HG02642 (cell line): Measurements from ENCODE around the gene LIMS3.
"Not testable (repeated sequence)": the region's sequence is repeated elsewhere in the genome, so short reads cannot be mapped to it uniquely, and the experiment has no call there.

Experiments used
- ATAC-seq: cut with Tn5 transposase; IDR thresholded peaks from one replicate; pipeline ENCODE4 v1.9.1; 2021; ENCODE audit warnings: mild to moderate bottlenecking; ENCODE audit not compliant: unreplicated experiment, poor library complexity

The LIMS3 gene, protein sequence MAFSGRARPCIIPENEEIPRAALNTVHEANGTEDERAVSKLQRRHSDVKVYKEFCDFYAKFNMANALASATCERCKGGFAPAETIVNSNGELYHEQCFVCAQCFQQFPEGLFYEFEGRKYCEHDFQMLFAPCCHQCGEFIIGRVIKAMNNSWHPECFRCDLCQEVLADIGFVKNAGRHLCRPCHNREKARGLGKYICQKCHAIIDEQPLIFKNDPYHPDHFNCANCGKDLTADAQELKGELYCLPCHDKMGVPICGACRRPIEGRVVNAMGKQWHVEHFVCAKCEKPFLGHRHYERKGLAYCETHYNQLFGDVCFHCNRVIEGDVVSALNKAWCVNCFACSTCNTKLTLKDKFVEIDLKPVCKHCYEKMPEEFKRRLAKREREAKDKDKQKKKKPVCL

DNA sequence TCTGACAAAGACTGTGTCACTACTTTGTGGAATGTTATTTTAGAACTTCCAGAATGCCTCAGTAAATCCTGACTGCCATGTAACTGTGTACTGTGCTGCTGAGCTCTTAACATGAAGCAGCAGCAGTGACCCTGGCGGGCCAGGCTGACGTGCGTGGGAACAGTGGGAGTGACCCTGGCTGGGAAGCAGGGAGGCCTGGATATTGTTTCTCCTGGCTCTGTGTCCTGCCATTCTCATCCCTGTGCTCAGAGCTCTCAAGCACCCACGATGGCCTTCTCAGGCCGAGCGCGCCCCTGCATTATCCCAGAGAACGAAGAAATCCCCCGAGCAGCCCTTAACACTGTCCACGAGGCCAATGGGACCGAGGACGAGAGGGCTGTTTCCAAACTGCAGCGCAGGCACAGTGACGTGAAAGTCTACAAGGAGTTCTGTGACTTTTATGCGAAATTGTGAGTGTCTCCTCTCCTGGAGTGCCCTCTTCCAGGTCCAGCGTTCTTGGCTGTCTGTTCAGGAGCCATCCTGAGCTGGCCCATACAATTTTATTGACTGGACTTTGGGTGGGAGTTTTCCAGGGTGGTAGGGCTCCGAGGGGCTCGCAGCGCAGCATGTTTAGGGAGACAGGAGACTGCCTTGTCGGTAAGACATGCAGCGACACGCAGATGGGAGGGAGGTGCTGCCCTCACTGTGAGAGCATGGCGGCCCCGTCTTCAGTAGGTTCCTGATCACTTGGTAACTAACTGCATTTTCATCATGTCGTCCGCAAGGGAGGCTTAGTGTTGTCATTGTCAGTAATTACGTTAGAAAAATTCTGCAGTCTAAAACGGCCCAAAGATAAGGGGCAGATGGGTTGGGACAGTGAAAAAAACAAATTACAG is at the start of gene LIMS3:
Gene LIMS3, plus strand, starts transcription at position 227 of the 875 bp plus-strand sequence. Its CDS starts 41 bp downstream, at position 268.
- ATAC-seq: not testable (repeated sequence)

DNA sequence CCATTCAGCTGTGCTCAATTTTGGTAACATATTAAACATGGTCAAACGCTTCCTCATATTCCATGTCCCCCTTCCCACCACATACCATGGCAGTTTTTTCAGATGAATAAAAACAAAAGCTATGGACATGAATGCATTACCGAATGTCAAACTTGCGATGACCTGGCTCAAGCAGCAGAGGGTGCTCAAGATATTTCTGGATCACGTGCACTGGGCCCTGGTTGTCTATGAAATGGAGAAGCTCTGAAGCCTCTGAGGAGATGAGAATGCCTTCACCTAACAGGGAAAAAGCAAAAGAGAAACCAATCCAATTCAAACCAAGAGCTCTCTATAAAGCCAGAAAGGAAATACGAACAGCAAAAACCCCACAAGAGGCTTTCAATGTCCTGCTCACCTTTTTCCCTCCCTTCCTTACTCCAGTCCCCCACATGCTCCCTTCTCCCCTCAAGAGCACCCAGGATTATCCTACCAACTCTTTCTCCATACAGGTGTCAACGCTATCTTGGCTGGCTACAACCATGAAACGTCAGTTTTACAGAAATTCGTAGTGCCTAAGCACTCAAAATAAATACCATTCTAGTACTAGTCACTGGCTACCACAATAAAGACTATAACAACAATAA is 27.2 kb upstream of the LIMS3 start:
- ATAC-seq: peak; percentile 88

DNA sequence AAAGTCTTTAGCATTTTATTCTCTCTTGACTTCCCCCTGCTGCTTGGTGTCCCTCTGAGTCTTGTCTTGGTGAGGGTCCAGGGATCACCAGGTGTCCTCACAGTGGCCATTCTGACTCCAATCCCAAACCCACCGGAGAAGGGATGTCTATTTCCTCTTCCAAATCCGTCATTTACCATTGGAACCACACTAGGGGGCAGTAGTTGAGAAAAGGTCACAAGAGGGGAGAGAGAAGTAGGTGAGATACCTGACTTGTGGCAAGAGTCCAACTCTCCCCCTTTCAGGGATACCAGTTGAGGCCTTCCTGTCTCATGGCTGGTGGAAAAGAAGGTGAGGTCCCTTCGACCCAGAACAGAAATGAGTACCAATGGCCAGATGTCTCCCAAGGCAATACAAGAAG is 21.9 kb upstream of the LIMS3 start:
- ATAC-seq: not testable (repeated sequence)

DNA sequence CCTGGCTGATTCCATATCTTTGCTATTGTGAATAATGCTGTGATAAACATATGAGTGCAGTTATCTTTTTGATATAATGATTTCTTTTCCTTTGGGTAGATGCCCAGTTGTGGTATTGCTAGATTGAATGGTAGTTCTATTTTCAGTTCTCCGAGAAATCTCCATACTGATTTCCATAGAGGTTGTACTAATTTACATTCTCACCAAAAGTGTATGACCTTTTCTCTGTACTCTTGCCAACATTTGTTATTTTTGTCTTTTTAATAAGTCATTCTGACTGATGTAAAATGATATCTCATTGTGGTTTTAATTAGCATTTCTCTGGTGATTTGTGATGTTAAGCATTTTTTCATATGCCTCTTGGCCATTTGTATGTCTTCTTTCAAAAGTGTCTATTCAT is 16.4 kb upstream of the LIMS3 start:
- not testable (repeated sequence) for ATAC-seq

DNA sequence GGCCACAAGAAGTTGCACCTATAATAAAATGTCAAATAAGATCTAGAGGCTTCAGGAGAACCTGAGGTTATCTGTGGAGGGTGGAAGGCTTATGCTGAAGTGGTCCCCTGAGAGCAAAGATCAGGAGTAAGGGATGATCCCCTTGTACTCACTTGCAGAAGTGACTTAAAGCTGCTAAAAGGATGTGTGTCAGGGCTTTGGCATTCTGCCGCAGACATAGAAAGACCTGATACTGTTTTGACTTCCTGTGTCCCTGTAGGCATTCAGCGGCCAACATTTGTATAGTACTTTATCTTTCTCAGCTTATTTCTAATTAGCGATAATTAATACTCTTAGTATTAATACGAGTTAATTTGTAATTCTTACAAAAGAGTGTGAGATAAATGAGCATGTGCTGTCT is 10.1 kb upstream of the LIMS3 start:
- ATAC-seq: not testable (repeated sequence)

DNA sequence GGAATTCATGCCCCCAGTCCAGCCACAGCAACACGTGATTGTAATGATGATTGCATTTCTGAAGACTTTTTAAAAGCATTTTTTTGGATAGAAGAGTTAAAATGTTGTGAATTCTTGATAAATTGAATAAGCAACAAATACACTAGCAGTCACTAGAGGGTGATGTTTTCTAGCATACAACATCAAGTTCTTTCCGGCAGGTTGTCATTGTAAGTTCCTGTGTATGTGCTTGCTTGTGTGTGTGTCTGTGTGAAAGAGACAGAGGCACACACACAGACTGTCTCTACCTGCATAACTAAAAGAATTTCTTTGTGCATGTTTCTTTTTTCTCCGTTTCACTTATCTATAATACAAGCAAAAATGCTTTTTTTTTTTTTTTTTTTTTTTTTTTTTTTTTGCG is 8.6 kb upstream of the LIMS3 start:
- not testable (repeated sequence) for ATAC-seq

DNA sequence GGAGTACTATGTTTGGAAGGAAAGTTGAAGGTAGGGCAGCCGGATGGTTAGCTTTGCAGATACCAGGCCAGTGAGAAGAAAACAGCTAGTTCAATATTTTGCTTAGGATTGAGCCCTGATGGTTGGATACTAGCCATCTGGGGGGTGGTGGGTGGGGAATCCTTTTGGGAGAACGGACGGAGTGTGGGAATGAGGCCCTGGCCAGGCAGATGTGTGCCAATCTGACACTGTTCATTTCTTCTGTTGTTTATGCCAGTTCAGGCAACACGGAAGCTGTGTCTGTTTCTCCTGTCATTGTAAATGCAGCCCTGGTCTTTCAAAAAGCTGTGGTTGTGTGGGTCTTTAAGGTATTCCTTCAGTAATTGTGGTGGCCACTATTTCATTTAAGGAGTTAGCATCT is 7.5 kb upstream of the LIMS3 start:
- ATAC-seq: not testable (repeated sequence)

DNA sequence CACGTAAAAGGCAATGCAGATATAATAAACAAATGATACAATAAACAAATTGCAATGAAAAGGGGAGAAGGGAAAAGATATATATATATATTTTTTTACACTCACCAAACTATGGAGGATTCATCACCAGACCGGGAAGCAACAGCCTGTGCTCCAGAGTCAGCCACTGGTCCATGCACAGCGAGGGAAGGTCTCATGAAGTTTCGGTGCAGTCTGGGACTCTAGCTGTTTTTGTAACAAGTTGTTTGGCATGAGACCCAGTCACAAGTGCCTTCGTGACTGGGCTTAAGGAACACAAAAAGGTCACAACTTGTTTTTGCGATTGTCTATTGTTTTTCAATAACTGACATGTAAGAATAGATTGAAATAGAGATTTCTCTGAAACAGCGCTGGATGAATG is 4.8 kb upstream of the LIMS3 start:
- not testable (repeated sequence) for ATAC-seq

DNA sequence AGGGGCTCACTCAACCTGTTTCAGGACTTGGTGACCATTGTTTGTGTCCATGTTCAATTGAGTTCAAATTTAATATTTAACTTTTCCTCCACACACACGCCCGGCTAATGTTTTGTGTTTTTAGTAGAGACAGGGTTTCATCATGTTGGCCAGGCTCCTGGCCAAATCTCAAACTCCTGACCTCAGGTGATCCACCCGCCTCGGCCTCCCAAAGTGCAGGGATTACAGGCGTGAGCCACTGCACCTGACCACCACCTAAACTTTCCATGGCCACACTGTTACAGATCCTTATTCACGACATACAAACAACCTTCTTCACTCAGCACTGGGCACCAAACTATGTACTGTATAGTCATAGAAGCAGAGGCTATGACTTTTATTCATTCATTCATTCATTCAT is 4.3 kb upstream of the LIMS3 start:
- not testable (repeated sequence) for ATAC-seq

DNA sequence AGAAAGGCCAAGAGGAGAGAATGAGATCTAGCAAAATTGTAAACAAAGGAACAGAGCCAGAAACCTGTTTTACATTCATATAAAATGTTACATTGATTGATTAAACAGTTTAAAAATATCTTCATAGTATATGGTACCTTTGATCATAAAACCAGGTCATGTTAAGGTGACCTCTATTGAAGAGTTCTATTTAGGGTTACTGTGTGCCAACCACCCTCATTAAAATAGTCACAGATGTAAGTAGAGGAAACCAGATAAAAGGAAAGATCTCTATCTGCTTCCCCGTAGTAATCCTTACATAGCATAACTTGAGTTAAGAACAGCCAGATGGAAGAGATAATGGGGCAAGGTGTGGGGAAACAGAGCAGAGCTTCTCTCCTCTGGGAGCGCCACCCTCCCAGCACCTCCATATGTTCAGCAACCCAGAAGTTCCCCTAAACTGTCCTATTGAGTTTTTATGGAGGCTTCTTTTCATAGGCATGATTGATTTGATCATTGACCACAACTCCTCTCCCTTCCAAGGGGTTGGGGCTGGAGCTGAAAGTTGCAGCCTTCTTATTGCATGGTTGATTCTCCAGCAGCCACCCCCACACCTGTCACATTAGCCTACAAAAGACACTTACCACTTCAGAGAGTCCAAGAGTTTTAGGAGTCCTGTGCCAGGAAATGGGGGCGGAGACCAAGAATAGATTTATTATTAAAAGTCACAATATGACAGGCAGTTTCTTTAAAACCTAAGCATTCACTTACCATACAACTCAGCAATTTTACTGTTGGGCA is 3.2 kb upstream of the LIMS3 start:
- ATAC-seq: not testable (repeated sequence)

DNA sequence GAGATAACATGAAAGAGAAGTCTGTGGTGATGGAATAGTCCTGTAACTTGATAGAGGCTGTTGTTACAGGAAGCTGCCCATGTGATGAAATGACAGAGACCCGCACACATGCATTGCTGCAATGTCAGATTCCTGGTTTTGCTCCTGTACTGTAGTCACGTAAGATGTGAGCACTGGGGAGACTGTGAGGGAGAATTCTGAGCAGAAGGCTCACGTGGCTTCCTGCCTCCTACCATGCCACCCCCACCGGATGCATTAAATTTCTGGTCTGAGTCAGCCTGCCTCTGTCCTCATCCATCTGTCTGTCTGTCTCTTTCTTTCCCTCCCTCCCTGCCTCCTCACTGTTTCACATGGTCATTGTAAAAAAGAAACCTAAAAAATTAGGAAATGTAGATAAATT is 2.3 kb upstream of the LIMS3 start:
- peak; percentile 98 for ATAC-seq

DNA sequence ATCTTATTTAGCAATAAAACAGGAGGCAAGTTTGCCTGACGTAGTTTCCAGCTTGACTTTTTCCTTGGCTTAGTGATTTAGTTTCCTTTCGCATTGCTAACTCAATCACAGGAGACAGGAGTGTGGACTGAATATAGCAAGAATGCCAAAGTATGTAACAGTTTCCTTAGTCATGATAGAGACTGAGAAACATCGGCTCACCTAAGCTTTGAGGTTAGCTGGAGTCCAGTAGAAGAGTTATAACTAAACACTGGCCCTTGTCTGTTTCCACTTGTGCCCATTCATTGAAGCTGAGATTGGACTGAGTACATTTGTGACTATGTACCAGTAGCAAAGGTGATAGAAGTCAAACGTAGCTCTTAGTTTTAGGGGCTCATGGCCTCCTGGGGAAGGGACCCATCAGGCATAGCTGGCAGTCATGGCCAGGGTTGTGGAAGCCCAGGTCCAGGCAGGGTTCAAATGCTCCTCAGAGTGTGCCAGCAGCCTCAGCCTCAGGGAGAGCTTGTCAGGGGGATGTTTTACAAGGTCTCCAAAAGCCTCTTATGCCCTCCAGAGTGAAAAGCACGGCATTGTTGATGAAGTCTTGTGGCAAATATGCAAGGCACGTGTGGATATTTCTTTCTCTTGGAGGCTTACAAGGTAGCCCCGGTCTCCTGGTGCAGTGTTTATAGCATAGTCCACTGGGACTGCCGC is 573 bp upstream of the LIMS3 start:
- ATAC-seq: not testable (repeated sequence)

DNA sequence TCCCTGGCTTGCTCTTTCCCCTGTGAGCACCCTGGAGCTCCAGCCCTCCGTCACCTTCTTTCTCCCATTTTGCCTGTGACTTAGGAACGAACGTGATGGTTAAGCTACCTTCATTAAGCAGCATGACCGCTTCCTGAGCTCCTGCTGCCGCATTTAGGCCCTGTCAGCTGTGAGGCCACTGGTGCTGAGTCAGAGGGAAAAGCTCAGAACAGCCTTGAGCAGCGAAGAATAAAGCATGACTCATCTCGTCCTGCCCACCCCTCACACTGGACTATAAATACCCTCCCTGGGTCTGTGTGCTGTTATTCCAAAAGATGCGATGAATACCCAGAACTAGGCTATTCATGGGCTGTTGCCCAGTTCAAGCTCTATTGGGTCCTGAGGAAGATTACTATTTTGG is 7.3 kb downstream of the LIMS3 start:
- peak; percentile 94 for ATAC-seq

DNA sequence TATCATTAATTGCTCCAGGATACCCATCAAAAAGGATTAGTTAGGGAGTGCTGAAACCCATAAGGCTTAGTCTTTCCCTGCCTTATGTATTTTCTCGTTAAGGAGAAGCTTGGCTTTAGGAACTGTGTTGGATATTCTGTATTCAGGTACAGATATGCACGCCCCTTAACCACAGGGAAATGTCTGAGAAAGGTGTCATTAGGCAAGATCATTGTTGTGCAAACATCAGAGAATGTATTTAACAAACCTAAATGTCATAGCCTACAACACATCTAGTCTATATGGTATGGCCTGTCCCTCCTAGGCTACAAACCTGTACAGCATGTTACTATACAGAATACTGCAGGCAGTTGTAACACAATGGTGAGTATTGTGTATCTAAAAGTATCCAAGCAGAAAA is 10.1 kb downstream of the LIMS3 start:
- ATAC-seq: not testable (repeated sequence)

DNA sequence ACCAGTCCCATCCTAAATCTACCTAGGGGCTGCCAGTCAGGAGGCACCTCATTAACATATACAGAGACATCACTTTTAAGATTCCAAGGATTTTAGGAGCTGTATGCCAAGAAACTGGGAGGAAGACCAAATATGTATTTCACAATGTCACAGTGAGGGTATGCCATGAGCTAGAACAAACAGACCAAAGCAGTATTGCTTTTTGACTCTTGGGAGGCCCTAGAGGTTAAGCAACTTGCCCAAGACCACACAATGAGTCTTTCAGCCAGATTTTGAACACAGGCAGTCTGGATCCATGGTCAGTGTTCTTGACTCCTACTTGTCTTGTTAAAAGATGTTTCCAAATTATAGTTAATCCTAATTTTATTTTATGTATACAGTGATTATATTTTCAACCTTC is 12.3 kb downstream of the LIMS3 start:
- ATAC-seq: not testable (repeated sequence)

DNA sequence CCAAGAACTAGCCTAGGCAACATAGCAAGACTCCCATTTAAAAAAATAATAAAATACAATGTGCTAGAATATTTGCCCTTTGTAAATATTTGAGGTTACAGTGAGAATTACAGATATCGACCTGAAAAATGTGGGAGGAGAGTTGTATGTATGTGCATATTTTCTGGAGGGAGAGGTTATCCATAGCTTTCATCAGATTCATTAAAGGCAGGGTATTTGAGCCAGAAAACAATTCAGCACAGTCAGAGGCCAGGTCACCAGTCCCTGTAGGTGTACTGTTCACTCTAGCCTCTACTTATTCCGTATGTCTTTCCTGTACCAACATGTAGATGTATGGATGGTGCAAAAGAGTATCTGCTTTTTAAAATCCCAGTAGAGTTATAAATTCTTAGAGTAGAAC is 15.4 kb downstream of the LIMS3 start:
- not testable (repeated sequence) for ATAC-seq

DNA sequence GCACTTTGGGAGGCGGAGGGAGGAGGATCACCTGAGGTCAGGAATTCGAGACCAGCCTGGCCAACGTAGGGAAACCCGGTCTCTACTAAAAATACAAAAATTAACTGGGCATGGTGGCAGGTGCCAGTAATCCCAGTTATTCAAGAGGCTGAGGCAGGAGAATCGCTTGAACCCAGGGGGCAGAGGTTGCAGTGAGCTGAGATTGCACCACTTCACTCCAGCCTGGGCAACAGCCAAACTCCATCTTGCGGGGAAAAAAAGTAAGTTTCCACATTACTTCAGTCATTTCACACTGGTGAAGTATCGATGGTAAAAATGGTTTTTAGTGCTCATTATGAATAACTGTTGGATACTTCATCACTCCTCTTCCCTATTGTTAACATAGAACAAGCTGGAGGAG is 16.1 kb downstream of the LIMS3 start:
- ATAC-seq: not testable (repeated sequence)

DNA sequence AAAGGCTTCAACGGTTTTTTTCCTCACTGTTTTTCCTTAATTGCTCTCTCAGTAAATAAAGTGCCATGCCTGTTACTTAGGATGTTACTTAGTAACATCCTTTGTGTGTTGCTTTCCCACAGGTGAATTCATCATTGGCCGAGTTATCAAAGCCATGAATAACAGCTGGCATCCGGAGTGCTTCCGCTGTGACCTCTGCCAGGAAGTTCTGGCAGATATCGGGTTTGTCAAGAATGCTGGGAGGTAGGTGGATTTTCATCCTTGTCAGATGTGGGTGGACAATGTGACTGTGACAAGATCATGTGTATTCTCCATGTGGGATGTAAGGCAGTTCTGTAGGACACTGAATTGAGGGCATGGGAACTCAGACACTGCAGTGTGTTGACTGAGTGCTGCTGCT is 17.3 kb downstream of the LIMS3 start:
- ATAC-seq: not testable (repeated sequence)

DNA sequence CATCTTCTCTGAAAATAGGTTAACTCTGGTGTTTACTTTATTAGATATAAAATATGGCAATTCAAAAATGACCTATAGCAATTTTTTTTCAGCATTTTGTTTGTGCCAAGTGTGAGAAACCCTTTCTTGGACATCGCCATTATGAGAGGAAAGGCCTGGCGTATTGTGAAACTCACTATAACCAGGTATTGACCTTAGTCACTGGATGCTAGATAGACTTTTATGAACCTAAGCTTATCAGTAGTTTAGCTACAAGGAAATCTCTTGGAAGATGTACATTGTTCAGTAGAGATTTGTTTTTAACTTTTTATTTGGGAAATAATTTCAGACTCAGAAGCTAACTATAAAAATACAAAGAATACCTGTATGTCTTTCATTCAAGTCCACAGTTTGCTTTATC is 21.7 kb downstream of the LIMS3 start:
- ATAC-seq: not testable (repeated sequence)
